GM18907 (cell line): ENCODE data around the gene UGT2B17.

Experiments
- ATAC-seq: cut with Tn5 transposase; IDR thresholded peaks from one replicate; pipeline ENCODE4 v1.9.1; 2021; ENCODE audit warnings: mild to moderate bottlenecking, moderate library complexity; ENCODE audit not compliant: unreplicated experiment

Gene UGT2B17

DNA sequence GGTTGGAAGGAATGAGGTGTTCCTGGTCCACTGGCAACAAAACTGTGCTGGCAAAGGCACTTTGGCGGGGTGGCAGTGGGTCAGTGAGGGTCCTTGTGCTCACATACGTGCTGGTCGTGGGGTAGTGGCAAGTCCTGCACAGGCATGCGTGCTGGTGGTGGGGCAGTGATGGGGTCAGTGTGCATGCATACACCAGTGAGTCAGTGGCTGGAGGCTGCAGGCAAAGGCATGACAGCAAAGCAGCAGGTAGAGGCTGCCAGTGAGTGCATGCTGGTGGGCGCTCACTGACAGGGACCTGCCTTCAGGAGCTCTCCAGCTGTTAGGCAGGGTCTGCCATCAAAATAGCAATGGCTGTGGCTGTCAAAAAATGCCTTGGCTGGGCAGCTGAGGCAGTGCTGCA is 86.8 kb downstream of the UGT2B17 start:
- ATAC-seq, result no peak
